HG02610 (cell line): ENCODE results near the gene LGALS16.
"Not testable (repeated sequence)": the region's sequence is repeated elsewhere in the genome, so short reads cannot be mapped to it uniquely, and the experiment has no call there.

ENCODE experiments used
- ATAC-seq: cut with Tn5 transposase; IDR thresholded peaks from one replicate; pipeline ENCODE4 v1.9.1; 2021; ENCODE audit warnings: mild to moderate bottlenecking, moderate library complexity; ENCODE audit not compliant: unreplicated experiment

The LGALS16 gene

DNA sequence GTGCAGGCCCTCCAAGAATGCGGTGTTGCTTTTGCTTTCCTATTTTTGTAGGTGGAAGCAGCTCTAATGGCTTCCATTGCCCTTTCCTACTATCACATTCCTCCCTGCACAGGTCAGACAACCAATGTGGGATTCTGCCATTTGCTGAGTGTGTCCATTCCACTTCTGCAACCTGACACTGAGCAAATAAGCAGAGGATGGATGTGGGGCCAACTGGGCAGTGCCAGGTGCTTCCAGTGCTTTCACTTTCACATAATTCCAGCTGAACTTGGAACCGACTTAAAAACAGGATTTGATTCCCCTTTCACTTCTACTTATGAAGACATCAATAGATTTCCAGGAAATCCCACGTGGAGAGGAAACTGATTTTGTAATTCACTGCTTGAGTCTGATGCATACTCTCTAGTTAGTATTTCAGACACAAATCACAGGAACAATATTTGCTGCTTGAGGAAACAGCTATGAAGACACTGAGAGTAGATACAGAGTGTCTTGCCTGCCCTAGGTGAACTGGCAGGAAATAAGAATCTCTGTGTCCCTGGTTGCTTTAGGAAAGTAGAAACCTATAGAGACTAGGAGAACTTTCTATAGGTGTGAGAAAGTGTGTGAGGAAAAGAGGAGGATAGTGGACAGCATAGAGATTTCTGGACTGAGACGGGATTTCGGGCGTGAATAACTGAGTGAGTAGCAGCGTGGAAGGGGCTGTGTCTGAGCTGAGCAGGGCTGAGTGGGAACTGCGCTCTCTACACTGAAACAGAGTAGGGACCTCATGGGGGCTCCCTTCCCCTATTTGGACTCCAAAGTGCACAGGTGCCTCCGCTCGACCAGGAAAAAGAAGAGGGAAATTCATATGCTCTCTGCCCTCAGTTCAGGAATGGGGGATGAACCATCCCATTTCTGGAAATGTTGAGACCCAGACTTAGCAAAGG, 22.5 kb downstream of the LGALS16 start:
- ATAC-seq, result no peak

DNA sequence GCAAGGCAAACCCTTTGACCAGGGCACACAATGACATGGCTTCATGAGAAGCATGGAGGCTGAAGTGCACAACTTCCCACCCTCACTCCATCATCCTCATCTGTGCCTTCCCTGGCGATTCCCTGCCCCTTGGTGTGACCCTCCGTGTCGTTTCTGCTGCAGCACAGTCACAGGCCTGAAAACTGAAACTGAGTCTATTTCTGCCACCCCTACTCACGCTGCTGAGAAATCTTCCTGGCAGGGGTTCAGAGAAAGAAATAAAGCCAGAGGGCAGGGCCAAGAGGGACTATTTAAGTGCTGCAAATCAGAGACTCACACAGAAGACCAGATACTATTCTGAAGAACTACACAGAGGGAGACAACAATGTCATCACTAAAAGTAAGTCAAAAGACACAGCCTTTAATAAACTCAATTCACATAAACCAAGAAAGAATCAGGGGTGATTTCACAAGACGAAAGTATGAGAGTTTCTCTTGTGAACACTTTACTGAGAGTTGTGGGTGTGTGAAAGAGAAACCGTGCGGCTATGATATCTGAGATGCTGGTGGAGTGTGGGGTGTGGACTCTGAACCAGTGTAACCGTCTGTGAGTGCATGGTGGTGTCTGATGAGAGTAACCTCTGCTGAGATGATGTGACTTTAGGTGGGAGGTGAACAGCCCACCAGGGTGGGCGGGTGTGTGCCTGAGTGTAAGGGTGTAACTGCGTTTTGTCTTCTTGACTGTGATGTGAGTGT, 23.5 kb downstream of the LGALS16 start:
- ATAC-seq, result peak; percentile 73

DNA sequence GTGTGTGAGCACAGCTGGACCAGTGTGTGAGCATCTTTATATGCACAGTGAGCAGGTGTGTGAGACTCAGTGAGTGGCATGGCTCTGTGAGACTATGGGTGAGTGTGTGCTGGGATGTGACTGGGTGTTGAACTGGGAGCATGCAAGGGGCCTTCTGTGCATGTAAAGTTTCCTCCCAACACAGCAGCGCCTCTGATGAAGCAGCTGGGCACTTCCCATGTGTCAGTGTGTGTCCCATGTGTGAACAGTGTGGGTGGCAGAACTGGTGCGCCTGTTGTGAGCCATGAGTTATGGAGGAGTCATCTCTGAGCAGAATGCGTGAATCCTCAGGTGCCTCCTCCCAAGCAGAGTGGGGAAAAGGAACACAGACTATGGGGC, 24.1 kb downstream of the LGALS16 start:
- ATAC-seq, result peak; percentile 3

DNA sequence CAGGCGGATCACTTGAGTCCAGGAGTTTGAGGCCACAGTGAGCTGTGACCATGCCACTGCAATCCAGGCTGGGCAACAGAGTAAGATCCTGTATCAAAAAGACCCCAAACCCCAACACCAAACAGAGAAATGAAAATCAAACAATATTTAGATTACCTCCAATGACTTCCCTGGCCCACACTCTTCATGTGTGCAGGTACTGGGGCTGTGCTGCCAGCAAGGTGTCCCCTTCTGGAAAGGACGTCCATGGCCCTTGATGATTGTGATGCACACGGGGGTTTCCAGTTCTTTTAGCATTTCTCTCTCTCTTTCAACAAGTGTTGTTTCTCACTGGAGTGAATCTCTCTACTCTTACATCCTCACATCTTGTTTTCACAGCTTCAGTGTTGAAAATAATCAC, 24.9 kb downstream of the LGALS16 start:
- ATAC-seq, result no peak

DNA sequence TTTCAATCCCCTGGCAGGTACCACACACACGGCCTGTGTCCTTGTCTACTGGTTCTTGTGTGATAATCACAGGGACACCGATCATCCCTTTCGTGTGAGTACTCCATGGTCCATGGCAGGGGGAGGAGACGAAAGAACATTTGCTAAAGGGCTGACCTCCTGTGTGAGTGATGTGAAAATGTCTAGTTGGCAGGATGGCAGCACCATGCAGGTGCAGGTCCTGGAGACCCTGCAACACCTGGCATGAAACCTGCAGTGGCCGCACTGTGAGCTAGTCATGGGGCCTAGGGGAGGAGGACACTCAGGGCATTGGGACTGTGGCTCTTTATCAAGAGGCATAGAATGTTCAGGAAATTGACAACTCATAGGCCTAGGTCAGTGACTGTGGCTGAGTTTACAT, 25.7 kb downstream of the LGALS16 start:
- no peak for ATAC-seq

DNA sequence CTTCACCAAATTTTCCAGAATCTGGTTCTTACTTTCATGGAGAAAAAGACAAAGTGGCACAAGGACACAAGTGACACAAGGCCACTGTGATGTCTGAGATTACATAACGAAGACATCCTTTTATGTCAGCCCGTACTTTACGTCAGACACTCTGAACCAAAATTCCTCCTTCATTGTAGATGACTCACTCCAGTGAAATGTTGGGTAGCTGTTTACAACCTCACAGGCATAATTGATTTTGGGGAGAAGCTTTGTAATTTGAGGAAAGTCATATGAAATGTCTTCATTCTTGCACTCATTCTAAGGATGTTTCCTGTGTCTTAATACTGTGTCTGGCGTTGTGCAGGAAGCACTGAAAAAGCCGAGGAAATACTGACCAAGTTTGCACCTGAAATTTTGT, 28.6 kb downstream of the LGALS16 start:
- ATAC-seq, result no peak

DNA sequence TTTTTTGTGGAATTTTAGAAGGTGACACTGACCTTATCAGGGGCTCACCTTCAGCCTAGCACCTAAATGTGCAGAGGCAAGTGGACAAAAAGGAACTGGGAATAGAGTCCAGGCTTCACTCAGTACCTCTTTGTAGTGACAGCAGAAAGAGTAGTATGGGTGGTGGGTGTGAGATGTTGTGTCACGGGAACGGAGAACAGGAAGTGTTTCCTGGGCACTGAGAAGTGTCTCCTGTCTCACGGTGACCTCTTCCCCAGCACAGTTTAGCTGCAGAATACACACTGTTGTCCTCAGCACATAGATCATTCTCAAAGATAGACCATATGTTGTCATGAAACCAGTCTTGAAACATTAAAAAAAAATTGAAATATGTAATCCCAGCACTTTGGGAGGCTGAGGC, 31.0 kb downstream of the LGALS16 start:
- ATAC-seq, result no peak

DNA sequence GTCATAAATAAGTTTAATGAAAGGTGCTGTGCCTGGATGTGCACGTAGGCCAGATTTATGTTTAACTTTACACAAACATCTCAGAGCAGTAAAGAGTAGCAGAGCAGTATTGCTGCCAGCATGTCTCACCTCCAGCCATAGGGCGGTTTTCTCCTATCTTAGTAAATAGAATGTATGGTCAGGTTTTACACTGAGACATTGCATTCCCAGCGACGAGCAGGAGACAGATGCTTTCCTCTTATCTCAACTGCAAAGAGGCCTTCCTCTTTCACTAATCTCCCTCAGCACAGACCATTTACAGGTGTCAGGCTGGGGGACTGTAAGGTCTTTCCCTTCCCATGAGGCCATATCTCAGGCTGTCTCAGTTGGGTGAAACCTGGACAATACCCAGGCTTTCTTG, 32.9 kb downstream of the LGALS16 start:
- not testable (repeated sequence) for ATAC-seq

DNA sequence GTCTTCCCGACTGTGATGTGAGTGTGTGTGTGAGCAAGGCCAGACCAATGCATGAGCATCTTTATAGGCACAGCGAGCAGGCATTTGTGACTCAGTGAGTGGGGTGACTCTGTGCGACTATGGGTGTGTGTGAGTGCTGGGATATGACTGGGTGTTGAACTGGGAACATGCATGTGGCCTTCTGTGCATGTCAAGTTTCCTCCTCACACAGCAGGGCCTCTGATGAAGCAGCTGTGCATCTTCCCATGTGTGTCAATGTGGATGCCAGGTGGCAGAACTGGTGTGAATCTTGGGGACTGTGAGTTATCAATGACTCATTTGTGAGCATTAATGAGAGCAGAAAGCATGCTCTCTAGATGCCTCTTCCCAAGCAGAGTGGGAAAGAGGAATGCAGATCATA, 36.5 kb downstream of the LGALS16 start:
- ATAC-seq, result no peak

DNA sequence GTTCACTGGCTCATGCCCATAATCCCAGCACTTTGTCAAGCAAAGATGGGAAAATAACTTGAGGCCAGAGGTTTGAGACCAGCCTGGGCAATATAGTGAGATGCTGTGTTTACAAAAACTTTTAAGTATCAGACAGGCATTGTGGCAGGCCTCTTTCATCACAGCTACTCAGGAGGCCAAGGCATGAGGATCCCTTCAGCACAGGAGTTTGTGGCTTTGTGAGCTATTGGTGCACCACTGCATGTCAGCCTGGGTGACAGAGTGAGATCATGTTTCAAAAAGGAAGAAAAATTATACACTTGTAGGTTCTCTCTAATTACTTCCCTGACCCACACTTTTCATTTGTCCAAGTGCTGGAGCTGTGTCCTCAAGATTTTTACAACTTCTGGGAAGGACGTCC, 37.1 kb downstream of the LGALS16 start:
- no peak for ATAC-seq

DNA sequence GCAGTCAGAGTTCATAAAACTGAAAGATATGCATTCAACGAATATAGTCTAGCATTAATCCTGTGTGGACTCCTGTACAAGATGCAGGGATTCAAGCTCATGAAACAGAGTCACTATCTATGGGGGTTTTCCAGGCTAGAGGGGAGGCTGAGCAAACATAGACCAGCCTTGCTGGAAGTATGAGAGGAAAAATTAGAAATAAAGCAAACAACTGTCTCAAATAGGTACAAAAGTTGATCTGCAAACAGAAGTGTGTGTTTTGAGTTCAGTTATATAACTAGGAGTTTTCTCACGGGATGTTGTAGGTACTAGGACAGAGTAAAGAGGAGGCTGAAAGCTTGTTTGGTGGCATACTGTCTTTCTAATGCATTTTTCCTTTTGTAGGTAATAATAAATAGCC, 40.0 kb downstream of the LGALS16 start:
- no peak for ATAC-seq

DNA sequence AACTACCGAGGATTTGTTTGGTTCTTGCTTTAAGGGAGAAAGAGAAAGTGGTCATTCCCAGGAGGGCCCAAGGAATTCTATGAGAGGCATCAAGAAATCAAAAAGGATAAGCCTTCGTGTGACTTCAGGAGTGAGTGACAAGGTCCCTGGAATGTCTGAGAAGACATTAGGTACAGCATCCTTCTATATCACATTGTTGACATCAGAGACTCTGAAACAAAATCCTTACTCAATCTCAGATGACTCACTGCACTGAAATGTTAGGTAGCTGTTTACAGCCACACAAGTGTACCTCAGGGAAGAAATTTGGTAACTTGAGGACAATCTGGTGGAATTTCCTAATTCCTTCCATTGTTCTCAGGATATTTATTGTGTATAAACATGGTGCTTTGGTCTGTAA, 40.7 kb downstream of the LGALS16 start:
- ATAC-seq, result no peak

DNA sequence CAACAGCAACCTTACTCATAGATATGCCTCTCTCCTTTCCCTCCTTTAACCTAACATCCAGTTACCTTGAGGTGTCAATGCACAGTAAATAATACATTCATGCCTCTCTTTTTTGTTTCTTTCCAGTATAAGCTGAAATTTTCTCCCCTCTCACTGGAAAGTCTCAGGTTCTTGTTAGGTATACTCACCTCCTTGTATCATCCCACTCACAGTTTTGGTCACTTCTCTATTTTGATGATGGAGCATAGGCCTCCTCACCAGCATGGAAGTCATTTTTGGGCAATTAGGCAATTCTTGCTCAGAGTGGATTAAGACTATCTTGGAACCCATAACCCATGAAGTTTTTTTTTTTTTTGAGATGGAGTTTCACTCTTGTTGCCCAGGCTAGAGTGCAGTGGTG, 42.8 kb downstream of the LGALS16 start:
- ATAC-seq, result no peak

DNA sequence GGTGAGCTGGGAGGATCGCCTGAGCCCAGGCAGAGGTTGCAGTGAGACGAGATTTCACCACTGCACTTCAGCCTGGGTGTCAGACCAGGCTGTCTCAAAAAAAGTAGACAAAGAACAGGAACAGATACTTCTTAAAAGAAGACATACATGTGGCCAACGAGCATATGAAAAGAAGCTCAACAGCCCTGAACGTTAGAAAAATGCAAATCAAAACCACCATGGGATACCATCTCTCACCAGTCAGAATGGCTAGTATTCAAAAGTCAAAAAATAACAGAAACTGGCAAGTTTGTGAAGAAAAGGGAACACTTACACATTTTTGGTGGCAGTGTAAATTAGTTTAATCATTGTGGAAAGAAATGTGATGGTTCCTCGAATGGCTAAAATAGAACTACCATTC, 45.6 kb downstream of the LGALS16 start:
- peak; percentile 53 for ATAC-seq

DNA sequence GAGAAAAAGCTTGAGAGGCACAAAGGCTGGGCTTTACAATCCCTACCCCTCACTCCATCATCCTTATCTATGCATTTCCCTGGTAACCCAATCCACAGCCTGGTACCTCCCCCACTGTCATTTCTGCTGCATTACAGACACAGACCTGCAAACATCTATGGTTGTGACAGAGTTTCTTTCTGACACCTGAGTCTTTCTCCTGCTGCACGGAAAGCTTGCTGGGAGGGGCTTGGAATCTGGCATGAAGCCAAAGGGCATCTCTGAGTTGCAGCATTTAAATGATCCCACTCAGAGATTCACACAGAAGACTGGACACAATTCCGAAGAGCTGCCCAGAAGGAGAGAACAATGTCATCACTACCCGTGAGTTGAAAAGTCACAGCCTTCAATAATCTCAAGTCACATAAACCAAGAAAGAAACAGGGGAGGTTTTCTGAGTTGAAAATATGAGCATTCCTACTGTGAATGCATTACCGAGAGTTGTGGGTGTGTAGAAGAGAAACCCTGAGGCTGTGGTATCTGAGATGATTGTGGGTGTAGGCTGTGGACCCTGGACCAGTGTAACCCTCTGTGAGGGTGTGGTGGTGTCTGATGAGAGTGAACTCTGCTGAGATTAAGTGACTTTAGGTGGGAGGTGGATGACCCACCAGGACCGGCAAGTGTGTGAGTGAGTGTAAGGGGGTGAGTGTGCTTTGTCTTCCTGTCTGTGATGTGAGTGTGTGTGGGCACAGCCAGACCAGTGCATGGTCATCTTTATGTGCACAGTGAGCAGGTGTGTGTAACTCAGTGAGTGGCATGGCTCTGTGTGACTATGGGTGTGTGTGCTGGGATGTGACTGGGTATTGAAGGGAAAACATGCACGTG, 48.7 kb downstream of the LGALS16 start, which contains the start of gene LGALS14:
LGALS14 (plus strand) TSS at position 301 of the 864 bp plus-strand sequence; CDS start at position 349, 48 bp downstream.
- ATAC-seq, result no peak

DNA sequence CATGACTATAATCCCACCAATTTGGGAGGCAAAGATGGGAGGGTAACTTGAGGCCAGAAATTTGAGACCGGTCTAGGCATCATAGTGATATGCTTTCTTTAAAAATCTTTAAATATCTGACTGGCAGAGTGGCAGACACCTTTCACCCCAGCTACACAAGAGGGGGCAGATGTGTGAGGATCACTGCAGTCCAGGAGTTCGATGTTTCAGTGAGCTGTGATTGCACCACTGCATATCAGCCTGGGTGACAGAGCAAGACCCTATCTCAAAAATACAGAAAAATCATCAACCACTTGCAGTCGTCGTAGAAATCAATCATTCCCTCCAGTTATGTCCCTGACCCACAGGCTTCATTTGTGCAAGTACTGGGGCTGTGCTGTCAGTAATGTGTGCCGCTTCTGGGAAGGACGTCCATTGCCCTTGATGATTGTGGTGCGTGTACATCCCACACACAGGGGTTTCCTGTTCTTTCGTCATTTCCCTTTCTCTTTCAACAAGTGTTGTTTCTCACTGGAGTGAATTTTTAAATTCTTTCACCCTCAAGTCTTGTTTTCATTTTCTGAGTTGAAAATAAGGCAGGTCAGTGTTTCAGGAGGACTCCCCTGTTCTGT, 50.0 kb downstream of the LGALS16 start:
- no peak for ATAC-seq

DNA sequence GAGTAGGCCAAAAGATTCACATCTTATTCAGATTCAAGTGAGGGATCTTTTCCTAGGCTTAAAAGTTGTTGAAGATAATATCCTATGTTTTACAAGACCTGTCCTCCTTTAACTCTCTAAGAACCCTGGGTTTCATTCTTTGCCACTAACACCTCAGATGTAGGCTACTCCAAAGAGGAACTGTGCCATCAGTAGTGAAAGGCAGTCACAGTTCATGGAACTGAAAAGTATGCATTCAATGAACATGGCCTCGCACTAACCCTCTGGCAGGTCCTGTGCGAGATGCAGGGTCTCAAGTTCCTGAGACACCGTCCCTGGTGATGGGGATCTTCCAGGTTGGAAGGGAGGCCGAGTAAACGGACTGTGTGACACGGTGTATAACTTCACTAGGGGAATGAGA, 52.9 kb downstream of the LGALS16 start:
- no peak for ATAC-seq

DNA sequence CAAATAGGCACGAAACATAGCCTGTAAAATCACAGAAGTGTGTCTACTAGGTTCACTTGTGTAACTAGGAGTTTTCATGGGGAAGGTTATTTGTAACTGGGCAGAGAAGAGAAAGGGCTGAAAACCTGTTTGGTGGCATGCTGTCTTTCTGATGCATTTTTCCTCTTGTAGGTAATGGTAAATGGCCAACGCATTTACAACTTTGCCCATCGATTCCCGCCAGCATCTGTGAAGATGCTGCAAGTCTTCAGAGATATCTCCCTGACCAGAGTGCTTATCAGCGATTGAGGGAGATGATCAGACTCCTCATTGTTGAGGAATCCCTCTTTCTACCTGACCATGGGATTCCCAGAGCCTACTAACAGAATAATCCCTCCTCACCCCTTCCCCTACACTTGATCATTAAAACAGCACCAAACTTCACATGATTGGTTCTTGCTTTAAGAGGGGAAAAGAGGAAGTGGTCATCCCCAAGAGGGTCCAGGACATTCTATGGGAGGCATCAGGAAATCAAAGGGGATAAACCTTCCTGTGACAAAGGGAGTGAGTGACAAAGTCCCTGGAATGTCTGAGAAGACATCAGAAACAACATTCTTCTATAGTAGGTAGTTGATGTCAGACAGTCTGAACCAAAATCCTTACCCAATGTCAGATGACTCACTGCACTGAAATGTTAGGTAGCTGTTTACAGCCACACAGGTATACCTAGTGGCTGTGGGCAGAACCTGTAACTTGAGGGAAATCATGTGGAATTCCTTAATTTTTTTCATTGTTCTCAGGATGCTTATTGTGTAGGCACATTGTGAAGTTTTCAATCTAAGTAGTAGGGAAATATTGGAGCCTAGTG, 53.5 kb downstream of the LGALS16 start:
- no peak for ATAC-seq
